Measurements from ENCODE around the gene BPIFB6. TPM values are rescaled to one million over a fixed set of nuclear protein-coding genes. Genes with fewer than 3 reads are reported as not detected.
"Not testable (repeated sequence)": the region's sequence is repeated elsewhere in the genome, so short reads cannot be mapped to it uniquely, and the experiment has no call there.

Gene BPIFB6
- polyA plus RNA-seq, 1 donor = not detected

DNA sequence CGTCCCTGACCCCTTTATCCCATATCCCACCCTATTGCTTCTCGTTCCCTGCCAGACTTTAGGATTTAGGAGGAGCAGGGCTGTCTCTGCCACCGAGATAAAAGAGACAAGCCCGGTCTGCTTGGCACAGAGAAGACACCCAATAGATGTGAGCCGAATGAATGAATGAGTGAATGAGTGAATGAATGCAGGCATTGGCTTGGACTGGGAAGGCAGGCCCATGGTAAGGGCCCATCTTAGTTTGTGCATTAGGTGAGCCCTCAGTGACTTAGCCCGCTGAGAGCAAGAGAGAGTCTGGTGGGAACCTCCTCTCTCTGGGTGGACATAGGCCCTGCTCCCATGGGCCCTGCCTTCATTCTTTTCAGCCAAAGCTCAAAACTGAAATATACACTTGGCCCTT, 879 bp upstream of the BPIFB6 start:
- DNase-seq = no peak

DNA sequence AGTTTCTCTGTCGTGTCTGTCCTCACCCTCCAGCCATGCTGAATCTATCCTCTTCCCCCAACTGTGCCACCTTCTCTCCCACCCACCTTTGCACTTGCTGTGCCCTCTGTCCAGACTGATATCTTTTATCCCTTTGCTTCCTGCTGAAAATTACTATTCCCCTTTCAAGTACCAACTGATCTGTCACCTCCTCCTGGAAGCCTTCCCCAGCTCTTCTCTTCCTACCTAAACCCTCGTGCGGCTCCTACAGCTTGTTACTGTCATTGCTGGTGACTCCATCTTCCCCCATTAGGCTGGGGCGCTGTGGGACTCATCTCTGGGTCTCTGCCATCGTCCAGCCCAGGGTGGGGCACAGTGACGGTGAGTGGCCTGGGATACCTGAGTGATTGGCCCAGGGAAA, 1.1 kb downstream of the BPIFB6 start:
- no peak for DNase-seq

DNA sequence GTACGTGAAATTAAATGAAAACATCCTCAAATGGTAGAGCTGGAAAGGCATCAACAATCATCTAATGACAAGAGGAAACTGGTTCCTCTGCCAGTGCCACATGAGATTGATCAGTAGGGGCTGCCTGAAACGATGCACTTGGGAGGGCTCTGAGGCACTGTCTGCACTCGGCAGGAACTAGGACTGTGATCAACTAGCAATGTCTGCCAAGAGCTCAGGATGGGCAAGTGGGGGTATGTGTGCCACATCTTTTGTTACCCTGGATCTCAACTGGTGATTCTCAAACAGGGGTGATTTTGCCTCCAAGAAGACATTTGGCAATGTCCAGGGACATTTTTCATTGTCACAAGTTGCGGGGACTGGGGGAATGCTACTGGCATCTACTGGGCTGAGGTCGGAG, 1.9 kb downstream of the BPIFB6 start:
- DNase-seq = no peak

DNA sequence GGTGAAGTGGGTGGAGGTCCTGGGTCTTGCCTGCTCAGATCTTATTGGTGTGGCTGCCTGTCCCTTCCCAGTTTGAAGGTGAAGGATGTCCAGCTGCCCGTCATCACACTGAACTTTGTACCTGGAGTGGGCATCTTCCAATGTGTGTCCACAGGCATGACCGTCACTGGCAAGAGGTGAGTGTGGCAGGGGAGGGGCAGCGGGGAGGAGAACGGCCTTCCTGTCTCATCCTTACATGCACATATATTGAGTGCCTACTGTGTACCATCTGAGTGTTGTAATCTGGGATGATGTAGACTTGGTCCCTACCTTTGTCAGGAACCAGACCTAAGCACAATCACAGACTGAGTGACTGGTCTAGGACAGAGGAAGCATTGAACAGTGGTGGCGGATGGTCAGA, 2.7 kb downstream of the BPIFB6 start:
- DNase-seq = no peak

DNA sequence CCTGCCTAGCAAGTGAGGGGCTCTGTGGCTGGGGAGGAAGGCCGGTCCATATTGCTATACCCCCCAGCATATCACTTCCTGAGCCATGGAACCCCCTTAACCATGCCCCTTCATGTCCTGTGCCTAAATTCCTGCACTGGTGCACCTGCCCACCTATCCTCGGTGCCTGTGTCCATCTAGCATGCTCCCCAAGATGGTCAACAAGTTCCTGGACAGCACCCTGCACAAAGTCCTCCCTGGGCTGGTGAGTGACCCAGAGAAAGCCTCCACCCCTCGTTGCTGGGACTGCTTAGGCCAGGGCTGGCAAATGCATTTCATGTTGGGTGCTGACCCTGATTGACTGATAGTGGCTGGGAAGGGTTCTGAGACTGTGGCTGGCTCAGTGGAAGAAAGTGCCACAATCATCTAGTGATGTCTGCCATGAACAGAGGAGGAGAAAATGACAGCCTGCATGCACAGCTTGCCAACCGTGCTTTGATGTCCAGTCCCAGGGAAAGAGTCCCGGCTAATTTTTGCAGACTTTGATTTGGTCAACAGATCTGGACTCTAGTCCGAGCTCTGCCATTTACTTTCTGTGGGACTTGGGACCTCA, 3.5 kb downstream of the BPIFB6 start:
- no peak for DNase-seq

DNA sequence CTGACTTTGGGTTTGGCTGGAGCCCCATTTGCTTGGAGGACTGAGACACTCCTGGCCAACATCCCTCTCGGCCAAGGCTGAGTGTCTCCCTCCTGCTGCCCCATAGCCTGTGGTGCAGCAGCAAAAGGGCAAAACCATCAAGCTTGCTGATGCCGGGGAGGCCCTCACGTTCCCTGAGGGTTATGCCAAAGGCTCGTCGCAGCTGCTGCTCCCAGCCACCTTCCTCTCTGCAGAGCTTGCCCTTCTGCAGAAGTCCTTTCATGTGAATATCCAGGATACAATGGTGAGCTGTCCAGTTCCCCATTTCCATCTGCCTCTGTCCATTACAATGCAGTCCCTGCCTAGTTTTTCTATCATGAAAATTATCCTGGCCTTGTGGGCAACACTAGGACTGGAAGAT, 6.0 kb downstream of the BPIFB6 start:
- no peak for DNase-seq

DNA sequence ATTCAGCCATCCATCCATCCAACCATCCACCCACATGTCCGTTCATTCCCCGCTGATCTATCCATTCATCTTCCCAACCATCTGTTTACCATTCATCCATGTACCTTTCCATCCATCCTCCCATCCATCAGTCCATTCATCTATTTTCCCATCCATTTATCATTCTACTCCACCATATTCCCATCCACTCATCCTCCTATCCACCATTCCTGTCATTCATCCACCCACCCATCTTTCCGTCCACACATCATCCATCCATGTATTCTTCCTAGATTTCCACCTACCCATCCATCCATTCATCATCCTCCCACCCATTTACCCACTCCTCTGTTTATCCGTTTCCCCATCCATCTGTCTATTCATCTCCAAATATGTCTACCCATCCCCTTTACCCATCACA, 6.8 kb downstream of the BPIFB6 start:
- no peak for DNase-seq

DNA sequence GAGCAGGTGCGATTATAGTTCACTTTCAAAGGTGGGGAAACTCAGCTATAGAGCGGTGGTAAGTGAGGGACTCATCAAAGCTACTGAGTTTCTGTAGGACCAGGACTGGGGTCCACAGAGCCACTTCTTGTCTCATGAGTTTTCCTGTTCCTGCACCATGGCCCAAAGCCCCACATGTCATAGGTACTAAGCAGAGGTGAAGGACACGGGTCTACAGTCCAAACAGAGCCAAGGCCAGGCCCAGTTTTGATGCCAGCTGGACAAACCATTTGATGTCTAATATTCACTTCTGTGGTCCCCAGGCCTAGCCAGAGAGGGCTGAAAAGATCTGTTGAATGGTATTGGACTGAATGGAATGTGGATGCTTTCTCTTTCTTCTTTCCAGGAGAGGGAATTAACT, 11.0 kb downstream of the BPIFB6 start:
- DNase-seq = no peak

DNA sequence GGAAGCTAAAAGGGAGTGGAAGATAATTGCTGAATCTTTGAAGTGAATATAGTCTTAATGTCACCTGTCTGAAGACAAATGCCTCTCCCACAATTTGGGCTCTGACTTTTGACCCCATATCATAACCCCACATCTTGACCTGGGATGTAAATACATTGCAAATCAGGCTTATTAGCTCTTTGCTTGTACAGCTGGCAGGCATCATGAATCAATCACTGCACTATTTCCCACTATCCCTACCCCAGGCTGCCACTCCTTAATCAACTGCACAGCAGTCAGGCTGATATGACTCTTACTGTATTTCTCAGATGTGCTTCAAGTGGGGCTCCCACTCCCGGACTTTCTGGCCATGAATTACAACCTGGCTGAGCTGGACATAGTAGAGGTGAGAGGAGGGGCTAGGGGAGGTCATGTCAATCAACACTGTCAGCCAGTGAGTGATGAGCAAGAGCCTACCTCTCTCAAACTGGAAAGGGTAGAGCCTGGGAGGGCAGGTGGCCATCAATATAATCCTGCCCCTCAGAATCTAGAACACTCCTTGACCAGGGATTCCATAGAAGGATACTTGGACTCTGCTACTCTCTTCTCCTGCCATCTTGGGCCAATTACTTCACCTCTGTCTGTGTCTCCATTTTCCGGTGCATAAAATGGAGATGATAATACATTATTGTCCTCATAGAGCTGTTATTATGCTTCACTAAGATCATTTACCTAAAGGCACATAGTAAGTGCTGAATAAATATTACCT, 11.7 kb downstream of the BPIFB6 start:
- DNase-seq = no peak

DNA sequence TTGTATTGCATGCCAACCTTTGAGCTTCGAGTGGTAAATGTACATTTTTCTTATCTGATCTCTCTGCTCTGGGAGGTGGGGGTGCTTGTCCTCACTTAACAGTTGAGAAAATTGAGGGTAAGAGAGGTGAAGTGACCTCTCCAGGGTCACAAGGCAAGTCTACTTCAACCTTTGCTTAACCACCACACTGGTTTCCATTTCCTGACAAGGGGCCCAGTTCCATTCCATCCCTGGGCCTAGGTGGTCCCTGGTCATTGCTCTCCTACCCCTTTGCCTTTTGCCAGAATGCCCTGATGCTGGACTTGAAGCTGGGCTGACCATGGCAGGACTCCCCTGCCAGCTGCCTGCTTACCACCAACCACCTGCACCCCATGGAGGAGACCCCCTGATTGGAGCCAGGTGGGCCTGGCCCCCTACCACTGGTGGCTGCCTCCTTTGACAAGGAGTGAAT, 12.3 kb downstream of the BPIFB6 start:
- no peak for DNase-seq

DNA sequence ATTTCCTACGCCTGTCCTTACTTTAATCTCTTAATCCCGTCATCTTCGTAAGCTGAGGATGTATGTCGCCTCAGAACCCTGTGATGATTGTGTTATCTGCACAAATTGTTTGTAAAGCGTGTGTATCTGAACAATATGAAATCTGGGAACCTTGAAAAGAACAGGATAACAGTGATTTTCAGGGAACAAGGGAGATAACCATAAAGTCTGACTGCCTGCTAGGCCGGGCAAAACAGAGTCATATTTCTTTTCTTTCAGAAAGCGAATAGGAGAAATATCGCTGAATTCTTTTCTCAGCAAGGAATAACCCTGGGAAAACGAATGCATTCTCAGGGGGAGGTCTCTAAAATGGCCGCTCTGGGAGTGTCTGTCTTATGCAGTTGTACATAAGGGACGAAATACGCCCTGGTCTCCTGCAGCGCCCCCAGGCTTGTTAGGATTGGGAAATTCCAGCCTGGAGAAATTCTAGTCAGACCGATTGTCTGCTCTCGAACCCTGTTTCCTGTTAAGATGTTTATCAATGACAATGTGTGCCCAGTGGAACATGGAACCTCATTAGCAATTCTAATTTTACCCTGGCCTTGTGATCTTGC, 13.8 kb downstream of the BPIFB6 start:
- DNase-seq = not testable (repeated sequence)

DNA sequence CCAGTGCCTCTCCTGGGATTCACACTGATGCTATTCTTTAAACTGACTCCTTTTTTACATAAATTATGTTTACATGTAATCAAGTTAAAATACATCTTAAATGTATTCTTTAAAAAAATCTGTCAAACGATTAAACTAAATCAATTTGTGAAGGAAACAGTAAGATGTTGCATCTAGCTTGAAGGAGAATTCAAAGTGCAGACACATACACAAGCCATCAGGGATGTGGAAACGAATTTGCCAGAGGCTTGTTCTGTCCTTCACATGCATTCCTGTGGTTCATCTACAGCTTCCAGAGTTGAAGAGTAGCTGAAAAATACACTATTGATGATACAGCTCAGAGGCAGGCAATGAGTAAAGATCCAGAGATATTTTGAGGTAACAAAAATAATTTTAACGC, 15.0 kb downstream of the BPIFB6 start:
- no peak for DNase-seq

DNA sequence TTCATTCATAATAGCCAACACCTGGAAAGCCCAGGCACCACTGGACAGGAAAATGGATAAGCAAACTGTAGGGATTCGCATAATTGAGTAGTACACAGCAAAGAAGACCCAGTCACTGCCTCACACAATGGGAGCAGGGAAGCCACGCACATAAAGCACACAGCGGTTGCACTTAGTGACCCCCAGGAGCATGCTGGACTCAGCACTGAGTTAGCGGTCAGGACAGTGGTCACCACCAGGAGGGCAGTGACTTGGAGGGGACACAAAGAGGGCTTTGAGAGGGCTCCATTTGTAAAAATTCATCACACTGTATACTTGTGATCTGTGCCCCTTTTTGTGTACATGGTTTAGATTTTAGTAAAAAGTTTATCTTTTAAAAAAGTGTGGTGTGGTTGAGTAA, 19.9 kb downstream of the BPIFB6 start:
- DNase-seq = no peak

DNA sequence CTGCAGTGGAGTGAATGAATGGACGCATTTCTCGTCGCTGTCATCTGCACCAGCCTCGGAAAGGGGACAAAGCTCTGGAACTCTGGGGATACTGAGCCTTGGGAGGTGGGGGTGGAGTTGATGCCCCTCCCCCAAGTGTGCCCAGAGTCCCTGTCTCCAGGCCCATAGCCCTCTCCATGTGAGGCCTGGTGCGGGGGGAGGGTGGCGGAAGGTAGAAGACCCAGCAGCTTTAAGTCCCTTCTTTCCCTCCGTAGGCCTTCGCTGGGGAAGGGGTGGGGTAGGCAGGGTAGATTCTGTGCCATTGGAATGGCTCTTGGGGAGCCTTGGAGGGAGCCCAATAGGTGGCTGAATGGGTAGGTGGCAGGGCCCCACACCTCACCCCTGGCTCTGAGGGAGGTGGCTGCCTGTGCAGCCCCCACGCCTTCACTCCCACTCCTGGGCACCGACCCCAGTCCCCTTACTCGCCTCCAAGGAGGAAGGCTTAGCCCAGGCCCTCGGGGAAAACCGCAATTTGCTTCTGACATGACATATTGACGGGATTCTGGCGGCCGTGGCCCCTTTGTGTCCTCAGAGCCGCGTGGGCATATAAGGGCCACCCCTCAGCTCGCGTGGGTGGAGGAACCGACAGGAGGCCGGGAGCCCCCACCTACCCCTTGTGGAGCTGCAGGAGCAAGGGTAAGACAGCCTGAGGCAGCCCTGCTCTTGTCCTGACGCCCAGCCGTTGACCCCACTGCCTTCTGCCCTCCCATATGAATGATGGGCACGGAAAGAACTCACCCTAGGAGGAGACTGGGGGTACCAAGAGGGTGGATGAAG, 22.1 kb downstream of the BPIFB6 start, which contains the start of gene BPIFB3:
Gene BPIFB3 (plus strand): TSS at position 613 of the 816 bp plus-strand sequence. CDS start 1,533 bp downstream, outside the sequence.
- DNase-seq = no peak

DNA sequence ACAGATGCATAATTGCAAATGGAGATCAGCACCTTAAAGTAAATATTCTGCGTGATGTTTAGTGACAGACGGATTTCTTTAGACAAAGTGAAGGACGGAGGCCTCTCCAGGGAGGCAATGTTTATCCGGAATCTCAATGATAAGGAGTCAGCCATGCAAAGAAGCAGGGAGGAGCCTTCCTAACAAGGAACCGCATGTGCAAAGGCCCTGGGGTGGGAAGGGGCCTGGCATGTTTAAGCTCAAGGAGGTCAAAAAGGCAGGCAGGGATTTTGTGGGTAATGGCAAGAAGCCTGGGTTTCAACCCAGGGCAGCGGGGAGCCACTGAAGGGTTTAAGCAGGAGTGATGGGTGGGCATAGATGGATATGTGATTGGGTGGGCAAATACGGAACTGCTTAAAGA, 22.9 kb downstream of the BPIFB6 start:
- DNase-seq = no peak

DNA sequence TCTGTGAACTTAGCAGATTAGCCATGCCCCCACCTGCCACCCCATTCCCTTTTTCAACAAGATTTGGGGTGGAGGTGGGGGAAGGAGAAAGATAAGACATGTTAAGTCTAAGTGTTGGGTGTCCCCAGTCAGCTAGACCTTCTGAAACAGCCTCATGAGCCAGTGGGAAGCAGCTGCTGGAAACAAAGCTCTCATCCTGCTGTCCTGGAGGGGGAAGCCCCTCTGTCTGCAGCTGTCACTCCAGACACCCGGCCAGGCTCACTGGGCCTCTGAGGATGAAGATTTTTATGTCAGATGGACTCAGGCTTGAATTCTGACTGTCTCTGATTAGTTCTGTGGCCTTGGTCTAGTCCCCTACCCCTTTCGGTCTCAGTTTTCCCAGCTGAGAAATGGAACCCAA, 23.3 kb downstream of the BPIFB6 start:
- DNase-seq = no peak

DNA sequence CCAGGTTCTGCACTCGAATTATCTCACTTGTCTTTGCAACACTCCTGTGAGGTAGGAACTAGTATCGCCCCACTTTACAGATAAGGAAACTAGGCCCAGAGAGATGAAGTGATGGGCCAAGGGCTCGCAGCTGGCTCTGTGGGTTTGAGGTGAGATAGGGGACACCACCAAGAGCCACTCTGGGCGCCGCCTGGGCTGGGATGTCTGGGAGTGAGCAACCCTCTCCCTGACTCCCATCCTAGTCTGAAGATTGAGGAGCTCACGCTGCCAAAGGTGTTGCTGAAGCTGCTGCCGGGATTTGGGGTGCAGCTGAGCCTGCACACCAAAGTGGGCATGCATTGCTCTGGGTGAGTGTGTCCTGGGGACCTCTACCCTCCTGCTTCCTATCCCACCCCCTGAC, 27.7 kb downstream of the BPIFB6 start:
- DNase-seq = no peak

DNA sequence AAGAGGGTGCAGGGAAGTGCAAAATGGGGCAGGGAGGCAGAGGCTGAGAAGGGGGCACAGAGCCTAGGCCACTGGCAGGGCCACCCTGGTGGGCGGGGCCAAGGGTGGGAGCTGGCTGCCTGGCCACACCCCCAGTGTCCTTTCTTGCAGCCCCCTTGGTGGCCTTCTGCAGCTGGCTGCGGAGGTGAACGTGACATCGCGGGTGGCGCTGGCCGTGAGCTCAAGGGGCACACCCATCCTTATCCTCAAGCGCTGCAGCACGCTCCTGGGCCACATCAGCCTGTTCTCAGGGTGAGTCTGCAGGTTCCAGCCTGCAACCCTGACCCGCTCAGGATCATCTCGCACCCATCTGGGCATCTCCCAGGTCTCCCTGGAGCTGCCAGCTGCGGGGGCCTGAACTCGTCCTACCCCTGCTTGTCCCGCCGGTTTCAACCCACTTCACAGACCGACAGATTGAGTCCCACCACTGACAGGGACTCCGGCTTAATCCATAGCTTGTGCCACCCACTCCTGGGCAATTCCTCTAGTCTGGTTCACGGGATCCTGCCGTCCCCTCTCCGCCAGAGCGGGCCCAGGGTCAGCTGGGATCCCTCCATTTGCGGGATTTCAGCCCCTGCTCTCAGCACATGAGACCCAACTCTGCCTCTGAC, 28.4 kb downstream of the BPIFB6 start:
- no peak for DNase-seq

DNA sequence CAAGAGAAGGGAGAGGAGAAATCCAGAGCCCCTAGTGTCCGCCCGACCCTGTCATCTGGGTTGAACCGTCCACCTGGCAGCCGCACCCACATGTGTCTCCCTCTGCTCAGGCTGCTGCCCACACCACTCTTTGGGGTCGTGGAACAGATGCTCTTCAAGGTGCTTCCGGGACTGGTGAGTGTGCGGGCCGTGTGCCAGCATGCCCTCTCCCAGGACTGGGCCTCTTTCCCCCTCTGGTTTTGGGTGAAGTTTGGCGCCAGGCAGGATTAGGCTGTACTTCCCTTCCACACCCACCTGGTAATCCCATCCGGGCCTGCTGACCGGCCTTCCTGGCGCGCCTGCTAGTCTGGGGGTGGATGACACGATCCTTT, 30.2 kb downstream of the BPIFB6 start:
- no peak for DNase-seq

DNA sequence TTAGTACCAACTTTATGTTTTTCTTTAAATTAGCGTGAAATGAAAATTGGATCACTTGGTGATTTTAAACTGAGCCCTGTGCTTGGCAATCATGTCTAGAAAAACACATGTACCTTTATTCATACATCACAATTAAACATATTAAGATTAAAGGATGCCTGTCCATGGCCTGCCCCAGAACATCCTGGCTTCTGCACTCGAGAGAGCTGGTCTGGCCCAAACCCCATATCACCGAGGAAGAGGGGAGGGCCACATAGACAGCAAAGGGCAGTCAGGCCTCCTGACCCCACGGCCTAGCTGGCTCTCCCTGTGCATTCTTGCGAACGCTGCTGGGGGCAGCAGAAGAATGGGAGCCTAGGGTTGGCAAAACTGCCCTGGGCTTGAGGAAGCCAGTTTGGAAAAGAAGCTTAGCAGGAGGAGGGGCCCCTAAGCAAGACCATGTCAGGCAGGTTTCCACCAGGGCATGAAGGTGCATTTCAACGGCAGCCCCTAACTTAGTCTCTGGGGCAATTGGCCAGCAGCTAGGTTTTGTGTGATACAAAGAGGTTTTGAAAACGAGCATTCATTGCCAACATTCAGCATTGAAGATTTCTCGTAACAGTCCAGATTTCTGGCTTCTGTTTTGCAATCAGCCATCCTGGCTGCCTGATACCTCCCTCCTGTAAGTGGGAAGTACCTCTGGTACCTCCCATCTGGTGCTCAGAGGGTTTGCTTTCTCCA, 30.8 kb downstream of the BPIFB6 start:
- DNase-seq = no peak

DNA sequence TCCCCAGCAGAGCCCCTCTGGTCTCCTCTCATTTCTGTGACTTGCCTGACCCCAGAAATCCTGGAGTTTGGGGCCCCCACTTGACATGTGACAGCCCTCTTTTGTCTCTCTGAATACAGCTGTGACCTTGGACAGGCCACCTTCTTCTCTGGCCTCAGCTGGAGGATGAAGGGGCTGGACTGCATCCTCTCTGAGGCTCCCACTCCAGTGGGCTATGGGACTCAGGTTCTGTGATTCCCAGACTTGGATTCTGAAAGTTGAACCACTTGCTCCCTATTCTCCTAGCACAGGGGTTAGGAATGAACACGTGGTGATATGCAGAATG, 31.3 kb downstream of the BPIFB6 start:
- DNase-seq = no peak

DNA sequence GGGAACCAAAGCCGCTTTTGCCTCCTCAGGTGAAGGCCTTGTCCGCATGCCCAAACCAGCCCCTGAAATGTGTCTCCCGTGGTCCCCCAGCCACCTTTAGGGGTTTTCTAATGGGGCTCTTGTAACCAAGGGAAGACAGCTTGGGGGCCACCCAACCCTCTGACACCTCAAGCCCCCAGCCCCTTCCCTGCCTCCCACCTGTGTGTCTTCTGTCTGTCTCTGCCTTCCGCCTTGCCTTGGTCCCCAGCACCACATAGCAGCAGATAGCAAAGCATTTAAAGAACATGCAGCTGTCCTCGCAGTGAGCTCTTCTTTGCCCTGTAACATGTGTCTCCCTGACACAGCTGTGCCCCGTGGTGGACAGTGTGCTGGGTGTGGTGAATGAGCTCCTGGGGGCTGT, 31.8 kb downstream of the BPIFB6 start:
- DNase-seq = no peak
